ENCODE measurements around the gene JMJD6.

JMJD6 gene

DNA sequence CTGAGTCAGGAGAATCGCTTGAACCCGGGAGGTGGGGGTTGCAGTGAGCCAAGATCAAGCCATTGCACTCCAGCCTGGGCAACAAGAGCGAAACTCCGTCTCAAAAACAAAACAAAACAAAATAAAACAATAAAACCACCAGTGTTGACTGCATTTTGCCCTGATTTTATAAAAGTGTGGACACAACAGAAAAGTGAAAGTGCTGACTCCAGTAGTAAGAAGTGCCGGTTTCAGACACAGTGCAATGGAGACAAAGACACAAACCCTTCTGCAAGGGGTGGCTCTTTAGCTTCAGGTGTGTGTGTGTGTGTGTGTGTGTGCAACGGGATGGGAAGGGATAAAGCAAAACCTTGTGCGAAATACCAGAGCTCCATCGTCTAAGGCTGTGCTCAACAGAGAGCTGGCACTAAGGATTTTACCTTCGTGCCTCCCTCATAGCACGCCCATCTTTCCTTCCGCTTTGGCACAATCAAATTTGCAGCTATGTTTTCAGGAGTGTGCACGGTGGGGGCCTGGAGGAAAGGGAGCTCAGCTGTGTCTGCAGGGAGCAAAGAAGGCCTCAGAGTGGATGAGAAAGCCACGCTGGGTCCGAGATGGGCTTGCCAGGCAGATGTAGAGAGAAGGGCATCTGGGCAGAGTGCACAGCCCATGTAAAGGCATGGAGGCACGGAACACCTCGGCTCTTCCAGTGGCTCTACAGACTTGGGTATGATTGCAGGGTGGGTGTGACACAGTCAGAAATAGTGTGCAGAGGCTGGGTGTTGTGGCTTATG is 31.2 kb downstream of the JMJD6 start:
- Histone ChIP-seq H3K56ac (ENCODE audit: low read length) (no peak overlapping the region), H4K5ac (ENCODE audit: low read length) (no peak overlapping the region), H2BK15ac (replicated peaks; ENCODE audit: low read depth) (no peak overlapping the region), H3K23ac (ENCODE audit: low read length) (no peak overlapping the region), H3K4me1 (ENCODE audit: control insufficient read depth, low read depth, low read length) (peaks cover 7% of the 10 kb centered on the region), H3K36me3 (ENCODE audit: control insufficient read depth, insufficient read depth, low read length) (no peaks in the 10 kb centered on the region), H2BK5ac (ENCODE audit: low read length) (no peak overlapping the region), H4K8ac (ENCODE audit: low read depth, low read length) (no peak overlapping the region), H3K27me3 (ENCODE audit: insufficient read depth, low read length, poor library complexity) (no peaks in the 10 kb centered on the region), H3K79me1 (ENCODE audit: low read length) (no peaks in the 10 kb centered on the region), H2BK120ac (ENCODE audit: low read depth, low read length) (no peak overlapping the region), H3K27ac (ENCODE audit: low read depth, low read length) (no peak overlapping the region), H3K9ac (ENCODE audit: low read length) (no peak overlapping the region), H3K18ac (ENCODE audit: low read length) (no peak overlapping the region), H2AK5ac (ENCODE audit: low read length) (no peak overlapping the region), H3K79me2 (ENCODE audit: control insufficient read depth, insufficient read depth, low read length) (no peaks in the 10 kb centered on the region), H3K4me3 (ENCODE audit: low read length) (no peak overlapping the region), H3K4ac (ENCODE audit: low read depth, low read length) (no peak overlapping the region), H3K4me2 (ENCODE audit: low read length) (no peak overlapping the region)
- DNase-seq, result no peak
- WGBS (ENCODE audit: extremely low coverage, insufficient coverage, low lambda C conversion rate), result no CpG with 5 or more reads among the region's 16 CpGs

DNA sequence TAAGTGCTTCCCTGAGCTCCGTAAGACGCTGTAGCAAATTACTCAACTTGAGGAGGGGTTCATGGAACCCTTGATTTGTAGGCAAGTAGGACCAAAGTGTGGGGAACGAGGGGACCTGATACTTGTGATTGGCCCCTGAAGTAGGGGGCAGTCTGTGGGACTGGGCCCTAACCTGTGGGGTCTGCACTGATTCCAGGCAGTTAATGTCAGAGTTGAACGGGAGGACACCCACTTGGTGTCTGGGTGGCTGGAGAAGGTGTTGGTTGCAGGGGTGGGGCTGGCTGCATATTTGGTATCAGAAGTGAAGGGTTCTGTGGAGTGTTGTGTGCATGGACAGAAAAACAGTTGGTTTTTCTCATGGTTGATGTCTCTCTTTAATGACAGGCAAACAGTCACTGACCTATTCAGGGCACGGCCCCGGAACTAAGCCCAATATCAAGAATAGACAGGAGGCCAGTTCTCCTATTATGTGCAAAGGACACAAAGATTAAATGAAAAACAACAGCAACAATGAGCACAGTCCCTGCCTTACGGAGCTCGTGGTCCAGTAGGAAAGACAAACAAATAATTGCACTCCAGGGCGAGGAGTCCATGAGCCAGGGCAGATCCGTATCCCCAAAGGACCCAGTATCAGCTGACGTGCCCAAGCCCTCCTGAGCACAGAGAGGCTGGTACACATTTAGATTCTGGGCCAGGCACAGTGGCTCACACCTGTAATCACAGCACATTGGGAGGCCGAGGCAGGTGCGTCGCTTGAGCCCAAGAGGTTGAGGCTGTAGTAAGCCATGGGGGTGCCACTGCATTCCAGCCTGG is 34.8 kb downstream of the JMJD6 start:
- Histone ChIP-seq H3K27ac (ENCODE audit: low read depth, low read length) (no peak overlapping the region), H3K4me2 (ENCODE audit: low read length) (no peak overlapping the region), H3K79me2 (ENCODE audit: control insufficient read depth, insufficient read depth, low read length) (no peaks in the 10 kb centered on the region), H4K5ac (ENCODE audit: low read length) (no peak overlapping the region), H2BK120ac (ENCODE audit: low read depth, low read length) (no peak overlapping the region), H3K9ac (ENCODE audit: low read length) (no peak overlapping the region), H3K27me3 (ENCODE audit: insufficient read depth, low read length, poor library complexity) (no peaks in the 10 kb centered on the region), H3K23ac (ENCODE audit: low read length) (no peak overlapping the region), H2BK15ac (replicated peaks; ENCODE audit: low read depth) (no peak overlapping the region), H2AK5ac (ENCODE audit: low read length) (no peak overlapping the region), H3K4me1 (ENCODE audit: control insufficient read depth, low read depth, low read length) (no peaks in the 10 kb centered on the region), H3K56ac (ENCODE audit: low read length) (no peak overlapping the region), H3K79me1 (ENCODE audit: low read length) (no peaks in the 10 kb centered on the region), H2BK5ac (ENCODE audit: low read length) (no peak overlapping the region), H3K36me3 (ENCODE audit: control insufficient read depth, insufficient read depth, low read length) (no peaks in the 10 kb centered on the region), H3K4ac (ENCODE audit: low read depth, low read length) (no peak overlapping the region), H3K4me3 (ENCODE audit: low read length) (no peak overlapping the region), H4K8ac (ENCODE audit: low read depth, low read length) (no peak overlapping the region), H3K18ac (ENCODE audit: low read length) (no peak overlapping the region)
- WGBS (ENCODE audit: extremely low coverage, insufficient coverage, low lambda C conversion rate), result no CpG with 5 or more reads among the region's 14 CpGs
- DNase-seq, result no peak

DNA sequence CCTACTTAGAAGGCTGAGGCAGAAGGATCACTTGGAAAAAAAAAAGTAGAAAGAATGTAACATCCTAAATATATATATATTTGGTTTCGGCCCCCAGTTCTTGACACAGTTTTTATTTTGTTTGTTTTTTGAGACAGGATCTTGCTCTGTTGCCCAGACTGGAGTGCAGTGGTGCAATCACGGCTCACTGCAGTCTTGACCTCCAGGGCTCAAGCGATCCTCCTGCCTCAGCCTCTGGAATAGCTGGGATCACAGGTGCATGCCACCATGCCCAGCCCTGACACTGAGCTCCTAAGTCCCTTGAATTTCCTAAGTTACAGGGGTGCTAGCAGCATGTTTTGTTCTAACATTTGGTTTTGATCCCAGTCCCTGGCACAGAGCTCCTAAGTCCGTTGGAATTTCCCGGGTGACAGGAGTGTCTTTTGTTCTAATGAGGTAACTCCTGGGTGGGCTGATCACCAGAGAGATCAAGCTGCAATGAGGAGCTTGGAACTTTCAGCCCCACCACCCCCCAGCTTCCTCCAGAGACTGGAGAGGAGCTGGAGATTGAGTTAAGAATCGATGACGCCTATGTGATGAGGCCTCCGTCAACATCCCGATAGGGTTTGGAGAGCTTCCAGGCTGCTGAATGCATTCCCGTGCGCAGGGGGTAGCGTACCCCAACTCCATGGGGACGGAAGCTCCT is 35.7 kb downstream of the JMJD6 start:
- Histone ChIP-seq H3K18ac (ENCODE audit: low read length) (no peak overlapping the region), H2AK5ac (ENCODE audit: low read length) (no peak overlapping the region), H3K9ac (ENCODE audit: low read length) (no peak overlapping the region), H3K4me3 (ENCODE audit: low read length) (no peak overlapping the region), H3K27me3 (ENCODE audit: insufficient read depth, low read length, poor library complexity) (no peaks in the 10 kb centered on the region), H3K4me2 (ENCODE audit: low read length) (no peak overlapping the region), H3K79me1 (ENCODE audit: low read length) (no peaks in the 10 kb centered on the region), H3K4ac (ENCODE audit: low read depth, low read length) (no peak overlapping the region), H3K27ac (ENCODE audit: low read depth, low read length) (no peak overlapping the region), H3K79me2 (ENCODE audit: control insufficient read depth, insufficient read depth, low read length) (no peaks in the 10 kb centered on the region), H3K4me1 (ENCODE audit: control insufficient read depth, low read depth, low read length) (no peaks in the 10 kb centered on the region), H2BK5ac (ENCODE audit: low read length) (no peak overlapping the region), H3K36me3 (ENCODE audit: control insufficient read depth, insufficient read depth, low read length) (no peaks in the 10 kb centered on the region), H3K56ac (ENCODE audit: low read length) (no peak overlapping the region), H4K5ac (ENCODE audit: low read length) (no peak overlapping the region), H4K8ac (ENCODE audit: low read depth, low read length) (no peak overlapping the region), H3K23ac (ENCODE audit: low read length) (no peak overlapping the region), H2BK15ac (replicated peaks; ENCODE audit: low read depth) (no peak overlapping the region), H2BK120ac (ENCODE audit: low read depth, low read length) (no peak overlapping the region)
- no CpG with 5 or more reads among the region's 13 CpGs for WGBS (ENCODE audit: extremely low coverage, insufficient coverage, low lambda C conversion rate)
- DNase-seq, result no peak

DNA sequence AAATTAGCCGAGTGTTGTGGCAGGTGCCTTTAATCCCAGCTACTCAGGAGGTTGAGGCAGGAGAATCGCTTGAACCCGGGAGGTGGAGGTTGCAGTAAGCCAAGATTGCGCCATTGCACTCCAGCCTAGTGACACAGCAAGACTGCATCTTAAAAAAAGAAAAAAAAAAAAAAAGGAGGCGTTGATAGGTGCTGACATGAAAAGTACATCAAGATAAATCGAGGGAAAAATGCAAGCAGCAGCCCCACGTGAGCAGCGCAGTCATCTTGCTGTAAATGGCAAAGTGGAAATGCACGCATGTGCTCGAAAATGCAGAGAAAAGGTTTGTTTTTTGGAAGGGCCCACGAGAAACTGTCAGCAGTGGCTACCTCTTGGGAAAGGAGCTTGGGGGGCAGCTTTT is 36.5 kb downstream of the JMJD6 start:
- no peak overlapping the region for H3K4me3 ChIP-seq (ENCODE audit: low read length)
- no peak overlapping the region for H2BK15ac ChIP-seq (replicated peaks; ENCODE audit: low read depth)
- H3K18ac ChIP-seq (ENCODE audit: low read length), result no peak overlapping the region
- no peak overlapping the region for H3K23ac ChIP-seq (ENCODE audit: low read length)
- H3K9ac ChIP-seq (ENCODE audit: low read length), result no peak overlapping the region
- no peaks in the 10 kb centered on the region for H3K36me3 ChIP-seq (ENCODE audit: control insufficient read depth, insufficient read depth, low read length)
- DNase-seq, result no peak
- no peaks in the 10 kb centered on the region for H3K4me1 ChIP-seq (ENCODE audit: control insufficient read depth, low read depth, low read length)
- H3K79me2 ChIP-seq (ENCODE audit: control insufficient read depth, insufficient read depth, low read length), result no peaks in the 10 kb centered on the region
- no peak overlapping the region for H3K56ac ChIP-seq (ENCODE audit: low read length)
- no peak overlapping the region for H3K27ac ChIP-seq (ENCODE audit: low read depth, low read length)
- no peak overlapping the region for H2BK120ac ChIP-seq (ENCODE audit: low read depth, low read length)
- H2AK5ac ChIP-seq (ENCODE audit: low read length), result no peak overlapping the region
- no peak overlapping the region for H4K8ac ChIP-seq (ENCODE audit: low read depth, low read length)
- H3K27me3 ChIP-seq (ENCODE audit: insufficient read depth, low read length, poor library complexity), result no peaks in the 10 kb centered on the region
- H3K4ac ChIP-seq (ENCODE audit: low read depth, low read length), result no peak overlapping the region
- WGBS (ENCODE audit: extremely low coverage, insufficient coverage, low lambda C conversion rate), result no CpG with 5 or more reads among the region's 11 CpGs
- no peak overlapping the region for H3K4me2 ChIP-seq (ENCODE audit: low read length)
- no peaks in the 10 kb centered on the region for H3K79me1 ChIP-seq (ENCODE audit: low read length)
- H4K5ac ChIP-seq (ENCODE audit: low read length), result no peak overlapping the region
- H2BK5ac ChIP-seq (ENCODE audit: low read length), result no peak overlapping the region

DNA sequence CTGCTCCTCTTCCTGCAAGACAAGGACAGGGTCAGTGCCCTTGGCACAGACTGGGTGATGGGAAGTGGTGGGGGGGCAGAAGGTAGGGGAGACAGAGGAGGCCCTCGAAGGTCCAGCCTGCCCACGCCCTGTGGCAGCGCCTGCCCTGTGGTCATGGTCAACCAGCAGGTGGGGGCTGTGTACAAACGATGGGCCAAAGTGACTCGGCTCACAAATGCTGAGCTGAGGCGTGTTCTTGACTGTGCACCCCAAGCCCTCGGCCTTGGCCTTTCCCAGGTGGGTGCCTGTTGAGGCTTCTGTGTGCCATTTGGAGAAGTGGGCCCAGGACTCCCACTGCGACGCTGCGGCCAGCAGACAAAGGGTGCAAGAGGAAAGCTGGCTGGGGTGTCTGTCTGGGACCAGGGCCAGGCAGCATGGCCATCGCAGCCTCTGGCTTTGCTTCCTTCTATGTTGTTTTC is 38.2 kb downstream of the JMJD6 start:
- WGBS (ENCODE audit: extremely low coverage, insufficient coverage, low lambda C conversion rate), result no CpG with 5 or more reads among the region's 11 CpGs
- H3K27me3 ChIP-seq (ENCODE audit: insufficient read depth, low read length, poor library complexity), result no peaks in the 10 kb centered on the region
- H3K4me2 ChIP-seq (ENCODE audit: low read length), result no peak overlapping the region
- H3K79me1 ChIP-seq (ENCODE audit: low read length), result no peaks in the 10 kb centered on the region
- H3K56ac ChIP-seq (ENCODE audit: low read length), result no peak overlapping the region
- no peak overlapping the region for H3K9ac ChIP-seq (ENCODE audit: low read length)
- H4K5ac ChIP-seq (ENCODE audit: low read length), result no peak overlapping the region
- no peak overlapping the region for H2BK120ac ChIP-seq (ENCODE audit: low read depth, low read length)
- no peaks in the 10 kb centered on the region for H3K79me2 ChIP-seq (ENCODE audit: control insufficient read depth, insufficient read depth, low read length)
- DNase-seq, result no peak
- H2BK15ac ChIP-seq (replicated peaks; ENCODE audit: low read depth), result no peak overlapping the region
- H2AK5ac ChIP-seq (ENCODE audit: low read length), result no peak overlapping the region
- no peak overlapping the region for H3K18ac ChIP-seq (ENCODE audit: low read length)
- no peak overlapping the region for H4K8ac ChIP-seq (ENCODE audit: low read depth, low read length)
- no peak overlapping the region for H3K27ac ChIP-seq (ENCODE audit: low read depth, low read length)
- no peaks in the 10 kb centered on the region for H3K36me3 ChIP-seq (ENCODE audit: control insufficient read depth, insufficient read depth, low read length)
- no peaks in the 10 kb centered on the region for H3K4me1 ChIP-seq (ENCODE audit: control insufficient read depth, low read depth, low read length)
- H3K4me3 ChIP-seq (ENCODE audit: low read length), result no peak overlapping the region
- H3K23ac ChIP-seq (ENCODE audit: low read length), result no peak overlapping the region
- H3K4ac ChIP-seq (ENCODE audit: low read depth, low read length), result no peak overlapping the region
- H2BK5ac ChIP-seq (ENCODE audit: low read length), result no peak overlapping the region

Measured in mesendoderm (in vitro differentiated cells).